Keratinocyte (primary cell): Measurements from ENCODE around the gene YTHDC1. TPM values are rescaled to one million over a fixed set of nuclear protein-coding genes. Genes with fewer than 3 reads are reported as not detected.

Source experiments
- DNase-seq: peaks from one replicate; pipeline ENCODE4 v3.0.0-alpha.2; 2011; ENCODE audit warnings: low read depth, missing footprints, low spot score
- FAIRE-seq: peaks from 2 replicates; lab custom pipeline; 2011; peaks lifted over from hg19 to GRCh38; lab: Jason Lieb, UNC
- H2AFZ ChIP-seq: 2 replicates; pipeline ENCODE4 v1.6.0; 2012; ENCODE audit warnings: low read length, control low read depth, inconsistent platforms; ENCODE audit not compliant: control insufficient read depth
- H3K27ac ChIP-seq: 2 replicates; pipeline ENCODE4 v1.5.1; 2011; ENCODE audit warnings: low read length; ENCODE audit not compliant: control insufficient read depth, insufficient read depth
- H3K27me3 ChIP-seq: 3 replicates; pipeline ENCODE4 v1.6.0; 2011; ENCODE audit warnings: low read length; ENCODE audit not compliant: control insufficient read depth, insufficient read depth; ENCODE audit errors: extremely low read depth
- H3K36me3 ChIP-seq, 2 experiments: 2 replicates in 1 of 2; 3 replicates in 1 of 2; pipeline ENCODE4 v1.5.1; 2011; ENCODE audit warnings: low read length in 2 of 2, mild to moderate bottlenecking in 1 of 2; ENCODE audit not compliant: control insufficient read depth in 2 of 2, insufficient read depth in 2 of 2; ENCODE audit errors: extremely low read depth in 1 of 2
- H3K4me1 ChIP-seq: 3 replicates; pipeline ENCODE4 v1.5.1; 2011; ENCODE audit warnings: low read length; ENCODE audit not compliant: control insufficient read depth, insufficient read depth; ENCODE audit errors: extremely low read depth
- H3K4me2 ChIP-seq: 3 replicates; pipeline ENCODE4 v1.6.0; 2011; ENCODE audit warnings: low read depth, low read length; ENCODE audit not compliant: control insufficient read depth, insufficient read depth; ENCODE audit errors: extremely low read depth
- H3K4me3 ChIP-seq, 3 experiments: fragments of 200-600 bp in 1 of 3; sonication (generic) in 1 of 3; 2 replicates in 2 of 3; 3 replicates in 1 of 3; pipeline ENCODE4 v1.5.1; 2011 to 2016; ENCODE audit warnings: low read length in 3 of 3, mild to moderate bottlenecking in 3 of 3, control low read depth in 2 of 3, inconsistent platforms in 1 of 3, low read depth in 1 of 3, mixed read lengths in 1 of 3, mixed run types in 1 of 3, moderate library complexity in 1 of 3; ENCODE audit not compliant: control insufficient read depth in 2 of 3, insufficient read depth in 2 of 3; ENCODE audit errors: extremely low read depth in 1 of 3
- H3K79me2 ChIP-seq: 2 replicates; pipeline ENCODE4 v1.6.0; 2012; ENCODE audit warnings: low read length; ENCODE audit not compliant: control insufficient read depth, insufficient read depth
- H3K9ac ChIP-seq: 3 replicates; pipeline ENCODE4 v1.6.0; 2011; ENCODE audit warnings: low read length; ENCODE audit not compliant: control insufficient read depth, insufficient read depth; ENCODE audit errors: extremely low read depth
- H3K9me1 ChIP-seq: 3 replicates; pipeline ENCODE4 v1.6.0; 2011; ENCODE audit warnings: low read length; ENCODE audit not compliant: control insufficient read depth, insufficient read depth; ENCODE audit errors: extremely low read depth
- H3K9me3 ChIP-seq: 2 replicates; pipeline ENCODE4 v1.5.1; 2012; ENCODE audit warnings: low read depth, low read length; ENCODE audit not compliant: control insufficient read depth
- H4K20me1 ChIP-seq: 3 replicates; pipeline ENCODE4 v1.6.0; 2011; ENCODE audit warnings: low read length; ENCODE audit not compliant: control insufficient read depth, insufficient read depth; ENCODE audit errors: extremely low read depth
- EZH2 ChIP-seq: IDR thresholded peaks from one replicate; pipeline ENCODE4 v1.6.1; 2012; ENCODE audit warnings: inconsistent platforms, mild to moderate bottlenecking, low read length, moderate library complexity
- dilution Hi-C: fragments of 300-500 bp; cut with MboI; formaldehyde crosslinking; loops from one replicate; pipeline ENCODE4 v1.7.0; 2020; ENCODE audit warnings: low sequenced_read_pairs; ENCODE audit not compliant: extremely low pct_ligation_motif_present
- polyA plus RNA-seq, 5 experiments: library from polyadenylated mRNA; depleted of rRNA in 3 of 5; stranded (reverse) in 3 of 5; stranded (forward) in 1 of 5; unstranded in 1 of 5; fragments of >200 nt; gene quantifications; 1 replicate in 1 of 5; 2 replicates in 3 of 5; 3 replicates in 1 of 5; pipeline versions ENCODE4 v1.2.1 to v1.2.3, GENCODE V29; 2011 to 2012; ENCODE audit warnings: missing spikeins in 2 of 5, low read depth in 1 of 5, low replicate concordance in 1 of 5
- TF ChIP-seq, protein P1 (sequence below), 3 experiments: IDR thresholded peaks in 1 of 3; conservative IDR thresholded peaks in 1 of 3; optimal IDR thresholded peaks in 1 of 3; 2 replicates in 2 of 3; 3 replicates in 1 of 3; pipeline versions ENCODE3 to v1.5.1; 2011; ENCODE audit warnings: low read length in 3 of 3, mild to moderate bottlenecking in 3 of 3, moderate library complexity in 2 of 3, control low read depth in 1 of 3, inconsistent platforms in 1 of 3; ENCODE audit not compliant: insufficient read depth in 2 of 3; ENCODE audit errors: extremely low read depth in 1 of 3

The YTHDC1 gene
- polyA plus RNA-seq, 1 donor (not counting 4 experiments of a cell fraction or from before 2014, with no cell fraction given) = 74.2 TPM

DNA sequence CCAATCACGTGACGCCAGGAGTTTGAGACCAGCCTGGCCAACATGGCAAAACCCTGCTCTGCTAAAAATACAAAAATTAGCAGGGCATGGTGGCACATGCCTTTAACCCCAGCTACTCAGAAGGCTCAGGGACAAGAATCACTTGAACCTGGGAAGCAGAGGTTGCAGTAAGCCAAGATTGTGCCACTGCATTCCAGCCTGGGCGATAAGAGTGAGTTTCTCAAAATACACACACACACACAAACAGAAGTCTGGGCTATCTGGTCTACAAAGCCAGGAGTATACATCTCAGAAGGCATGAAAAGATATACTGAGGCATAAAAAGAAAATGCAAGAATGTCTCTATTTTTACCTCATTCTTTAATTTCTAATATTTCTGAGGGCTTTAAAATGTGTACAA lies 11.3 kb downstream of the YTHDC1 start:
- Histone ChIP-seq H3K9me1 (peaks cover 3% of the 10 kb centered on the region), H3K79me2 (peaks cover 91% of the 10 kb centered on the region), H3K4me2 (no peak overlapping the region), H3K9me3 (no peaks in the 10 kb centered on the region), H3K4me1 (peaks cover 26% of the 10 kb centered on the region), H3K4me3 (no peak overlapping the region), H4K20me1 (peaks cover 7% of the 10 kb centered on the region), H3K27me3 (no peaks in the 10 kb centered on the region), H3K27ac (no peak overlapping the region), H2AFZ (no peak overlapping the region), H3K36me3 (peaks cover 7 to 18% of the 10 kb centered on the region in 2 experiments), H3K9ac (no peak overlapping the region)
- FAIRE-seq (no peak), DNase-seq (no peak)
- dilution Hi-C loops = no loop called here
- TF ChIP-seq, protein P1, sequence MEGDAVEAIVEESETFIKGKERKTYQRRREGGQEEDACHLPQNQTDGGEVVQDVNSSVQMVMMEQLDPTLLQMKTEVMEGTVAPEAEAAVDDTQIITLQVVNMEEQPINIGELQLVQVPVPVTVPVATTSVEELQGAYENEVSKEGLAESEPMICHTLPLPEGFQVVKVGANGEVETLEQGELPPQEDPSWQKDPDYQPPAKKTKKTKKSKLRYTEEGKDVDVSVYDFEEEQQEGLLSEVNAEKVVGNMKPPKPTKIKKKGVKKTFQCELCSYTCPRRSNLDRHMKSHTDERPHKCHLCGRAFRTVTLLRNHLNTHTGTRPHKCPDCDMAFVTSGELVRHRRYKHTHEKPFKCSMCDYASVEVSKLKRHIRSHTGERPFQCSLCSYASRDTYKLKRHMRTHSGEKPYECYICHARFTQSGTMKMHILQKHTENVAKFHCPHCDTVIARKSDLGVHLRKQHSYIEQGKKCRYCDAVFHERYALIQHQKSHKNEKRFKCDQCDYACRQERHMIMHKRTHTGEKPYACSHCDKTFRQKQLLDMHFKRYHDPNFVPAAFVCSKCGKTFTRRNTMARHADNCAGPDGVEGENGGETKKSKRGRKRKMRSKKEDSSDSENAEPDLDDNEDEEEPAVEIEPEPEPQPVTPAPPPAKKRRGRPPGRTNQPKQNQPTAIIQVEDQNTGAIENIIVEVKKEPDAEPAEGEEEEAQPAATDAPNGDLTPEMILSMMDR (optimal IDR thresholded peaks at IDR 0.05 in 1 of 3, IDR thresholded peaks at IDR 0.05 in 1 of 3, conservative IDR thresholded peaks at IDR 0.05 in 1 of 3; ENCODE audit: extremely low read depth in 1 of 3, insufficient read depth in 2 of 3, low read length in 3 of 3) = no peak
- no peak for TF ChIP-seq EZH2

DNA sequence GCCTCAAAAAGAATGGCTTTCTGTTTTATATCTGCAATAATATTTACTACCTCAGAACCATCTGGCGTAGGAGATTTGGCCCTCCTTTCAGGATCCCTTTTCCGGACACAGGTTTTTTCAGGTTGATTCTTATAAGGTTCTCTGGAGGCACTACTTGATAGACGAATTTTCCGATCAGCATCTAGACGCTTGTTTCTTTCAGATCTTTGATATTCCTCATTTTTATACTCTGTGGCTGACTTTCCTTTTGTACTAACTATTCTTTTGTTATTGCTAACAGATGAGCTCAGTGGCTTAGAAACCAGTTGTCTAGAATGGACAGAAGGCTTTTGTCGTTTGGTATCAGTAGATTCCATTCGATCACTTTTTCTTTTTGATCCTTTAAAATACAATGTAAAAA lies 12.4 kb downstream of the YTHDC1 start:
- DNase-seq (no peak), FAIRE-seq (no peak)
- Histone ChIP-seq H3K27me3 (no peaks in the 10 kb centered on the region), H3K9ac (no peak overlapping the region), H3K36me3 (peaks cover 7 to 19% of the 10 kb centered on the region in 2 experiments), H3K4me2 (no peak overlapping the region), H3K4me3 (no peak overlapping the region), H3K27ac (no peak overlapping the region), H3K9me3 (no peaks in the 10 kb centered on the region), H3K4me1 (peaks cover 22% of the 10 kb centered on the region), H2AFZ (no peak overlapping the region), H4K20me1 (peaks cover 7% of the 10 kb centered on the region), H3K79me2 (peaks cover 83% of the 10 kb centered on the region), H3K9me1 (peaks cover 3% of the 10 kb centered on the region)
- dilution Hi-C loops = no loop called here
- TF ChIP-seq, protein P1 (optimal IDR thresholded peaks at IDR 0.05 in 1 of 3, IDR thresholded peaks at IDR 0.05 in 1 of 3, conservative IDR thresholded peaks at IDR 0.05 in 1 of 3; ENCODE audit: extremely low read depth in 1 of 3, insufficient read depth in 2 of 3, low read length in 3 of 3) = no peak
